ENCODE data around the gene KCNQ2.

Gene KCNQ2

DNA sequence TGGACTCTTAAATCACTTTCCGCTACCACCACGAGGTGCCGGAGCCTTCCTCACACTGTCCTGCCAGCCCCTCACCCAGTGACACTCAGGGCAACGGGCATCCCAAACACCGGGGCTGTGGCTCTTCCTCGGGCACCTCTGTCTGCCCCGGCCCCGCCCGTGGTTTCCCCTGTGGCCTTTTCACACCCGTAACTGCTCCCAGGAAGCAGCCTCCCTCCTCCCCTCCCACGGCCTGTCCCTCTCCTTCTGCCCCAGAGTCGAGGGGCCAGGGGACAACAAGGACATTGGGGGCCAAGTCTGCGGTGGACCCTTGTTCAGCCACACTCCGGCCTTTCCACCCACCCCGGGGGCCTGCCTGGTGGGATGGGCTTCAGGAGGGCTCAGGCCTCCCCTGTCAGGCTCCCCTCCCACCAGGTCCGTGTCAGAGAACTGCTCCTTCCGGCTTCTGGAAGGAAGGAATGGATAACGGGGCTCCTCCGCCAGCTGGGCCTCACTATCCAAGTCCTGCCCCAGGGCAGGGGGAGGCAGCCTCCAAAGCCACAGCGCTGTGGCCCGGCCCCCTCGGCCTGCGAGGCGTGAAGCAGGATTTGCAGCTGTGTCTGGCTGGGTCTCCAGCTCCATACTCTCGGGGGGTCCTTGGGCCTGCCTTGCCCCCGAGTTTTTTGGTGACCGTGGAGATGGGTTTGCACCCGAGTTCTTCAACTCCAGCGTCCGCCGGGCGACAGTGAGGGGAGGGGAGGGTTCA, 56.6 kb downstream of the KCNQ2 start:
- TF ChIP-seq GATA3 (IDR thresholded peaks at IDR 0.05; ENCODE audit: low read depth, low read length), result no peak
- TF ChIP-seq GATA2 (IDR thresholded peaks at IDR 0.05; ENCODE audit: low read depth, low read length), result no peak

DNA sequence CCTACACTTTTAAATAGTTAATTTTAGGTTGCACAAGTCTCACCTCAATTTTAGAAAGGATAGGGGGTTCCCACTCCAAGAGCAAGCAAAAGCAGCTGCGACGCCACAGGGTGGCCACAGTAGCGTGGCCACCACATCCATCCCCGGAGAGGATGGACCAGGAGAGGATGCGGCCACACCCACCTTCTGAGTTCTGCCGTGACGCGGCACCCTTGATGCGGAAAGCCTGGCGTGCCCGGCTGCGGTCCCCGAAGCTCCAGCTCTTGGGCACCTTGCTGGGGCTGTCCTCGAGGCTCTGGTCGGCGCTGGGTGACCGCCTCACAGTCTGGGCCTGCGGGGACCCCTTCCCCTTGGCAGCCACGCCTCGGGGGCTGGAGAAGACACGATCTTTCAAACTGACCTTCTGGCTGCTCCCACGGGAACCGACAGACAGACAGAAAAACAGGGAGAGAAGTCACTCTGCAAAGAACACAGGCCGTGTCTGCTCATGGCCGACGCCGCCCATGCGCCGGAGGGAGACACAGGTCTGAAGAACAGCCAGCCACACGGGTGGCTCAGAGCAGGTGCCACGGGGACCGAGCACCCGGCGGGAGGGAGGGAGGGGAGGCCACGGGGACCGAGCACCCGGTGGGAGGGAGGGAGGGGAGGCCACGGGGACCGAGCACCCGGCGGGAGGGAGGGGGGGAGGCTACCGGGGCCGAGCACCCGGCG, 57.6 kb downstream of the KCNQ2 start:
- TF ChIP-seq GATA2 (IDR thresholded peaks at IDR 0.05; ENCODE audit: low read depth, low read length), result no peak
- no peak for TF ChIP-seq GATA3 (IDR thresholded peaks at IDR 0.05; ENCODE audit: low read depth, low read length)

DNA sequence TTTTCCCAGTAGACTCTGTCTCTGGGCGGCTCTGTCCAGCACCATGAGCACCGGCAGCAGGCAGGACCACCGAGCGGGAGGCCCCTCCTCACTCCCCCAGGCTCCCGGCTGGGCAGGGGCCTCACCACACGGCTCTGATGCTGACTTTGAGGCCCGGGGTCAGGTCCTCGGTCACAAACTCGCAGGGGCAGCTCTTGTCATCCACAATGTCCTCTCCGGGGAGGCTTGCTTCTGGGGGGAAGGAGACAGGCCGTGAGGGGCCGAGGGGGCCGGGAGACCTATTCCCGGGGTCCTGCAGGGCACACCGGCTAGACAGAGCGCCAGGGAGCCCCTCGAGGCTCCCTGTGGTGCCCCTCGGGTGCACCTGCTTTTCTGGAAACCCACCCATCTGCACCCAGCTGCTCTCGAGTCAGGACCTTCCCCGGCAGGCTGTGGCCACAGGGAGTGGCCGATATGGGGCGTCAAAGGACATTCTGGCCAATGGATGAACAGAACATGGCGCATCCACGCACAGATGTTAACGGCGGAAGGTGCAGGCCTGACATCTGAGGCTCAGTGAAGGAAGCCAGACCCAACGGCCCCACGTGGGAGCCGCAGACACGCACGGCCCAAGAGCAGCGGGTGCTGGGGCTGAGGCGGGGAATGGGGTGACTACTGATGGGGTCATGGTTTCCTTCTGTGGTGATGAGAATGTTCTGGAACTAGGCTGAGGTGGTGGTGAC, 58.3 kb downstream of the KCNQ2 start:
- TF ChIP-seq GATA3 (IDR thresholded peaks at IDR 0.05; ENCODE audit: low read depth, low read length), result no peak
- TF ChIP-seq GATA2 (IDR thresholded peaks at IDR 0.05; ENCODE audit: low read depth, low read length), result no peak

DNA sequence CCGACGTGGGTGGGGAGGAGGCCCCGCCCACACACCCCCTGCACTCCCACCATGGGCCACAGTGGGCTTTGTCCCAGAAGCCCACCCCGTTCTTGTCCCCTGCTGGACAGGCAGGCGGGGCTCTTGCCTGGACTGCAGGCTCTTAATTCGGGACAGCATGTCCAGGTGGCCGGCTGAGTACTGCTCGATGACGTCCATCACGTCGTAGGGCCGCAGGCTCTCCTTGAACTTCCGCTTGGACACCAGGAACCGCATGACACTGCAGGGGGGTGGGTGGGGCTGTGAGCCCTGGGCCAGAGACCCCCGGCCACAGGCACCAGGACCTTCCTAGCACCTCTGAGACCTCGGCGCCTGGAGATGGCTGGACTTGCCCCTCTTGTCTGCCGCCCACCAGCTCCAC, 59.1 kb downstream of the KCNQ2 start:
- TF ChIP-seq GATA3 (IDR thresholded peaks at IDR 0.05; ENCODE audit: low read depth, low read length), result no peak
- no peak for TF ChIP-seq GATA2 (IDR thresholded peaks at IDR 0.05; ENCODE audit: low read depth, low read length)

DNA sequence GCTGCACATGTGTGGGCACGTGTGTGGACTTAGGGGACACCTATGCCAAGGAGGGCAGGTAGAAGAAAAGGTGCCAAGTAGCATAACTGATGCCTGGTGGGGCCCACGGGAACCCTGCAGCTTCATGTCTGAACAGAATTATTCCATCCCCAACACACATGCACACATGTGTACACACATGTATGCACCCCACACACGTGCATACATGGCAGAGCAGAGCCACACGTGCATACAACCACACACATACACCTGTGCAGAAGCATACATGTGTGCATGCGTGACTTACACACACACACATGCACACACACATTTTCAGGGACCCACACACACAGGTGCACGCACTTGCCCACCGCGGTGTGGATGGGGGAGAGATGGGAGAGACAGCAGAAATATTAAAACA, 59.6 kb downstream of the KCNQ2 start:
- TF ChIP-seq GATA2 (IDR thresholded peaks at IDR 0.05; ENCODE audit: low read depth, low read length) (no peak), GATA3 (IDR thresholded peaks at IDR 0.05; ENCODE audit: low read depth, low read length) (no peak)

DNA sequence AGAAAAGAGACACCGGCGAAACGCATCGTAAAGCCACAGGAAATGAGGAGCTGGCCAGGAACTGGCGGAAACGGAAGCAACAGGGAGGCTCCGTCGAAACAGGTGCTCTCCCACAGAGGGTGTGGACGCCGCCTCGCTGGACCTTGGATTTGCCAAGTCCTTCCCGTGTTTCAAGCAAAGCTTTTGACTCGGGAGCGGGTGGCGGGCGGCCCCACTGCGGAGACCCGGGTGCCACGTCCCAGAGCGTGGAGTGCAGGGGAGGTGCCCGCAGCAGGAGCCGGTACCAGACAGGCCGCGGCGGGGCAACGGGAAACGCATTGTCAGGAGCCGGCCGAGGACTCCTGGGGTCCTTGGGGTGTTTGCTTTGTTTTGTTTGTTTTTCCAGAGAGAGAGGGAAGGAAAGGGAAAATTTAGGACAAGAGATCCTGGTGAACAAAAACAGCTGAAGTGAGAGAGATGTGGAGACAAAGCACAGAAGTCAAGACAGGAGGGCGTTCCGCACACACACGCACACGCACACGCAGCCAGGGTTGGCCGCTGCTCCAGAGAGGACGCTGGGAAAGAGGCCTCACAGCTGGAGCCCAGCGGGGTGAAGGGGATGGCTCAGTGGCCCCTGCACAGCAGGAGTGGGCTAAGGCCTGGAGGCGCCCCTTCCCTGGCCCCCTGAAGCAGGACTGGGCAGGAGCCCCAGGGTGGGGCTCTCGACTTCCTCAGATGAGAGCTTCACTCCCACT, 60.4 kb downstream of the KCNQ2 start:
- no peak for TF ChIP-seq GATA2 (IDR thresholded peaks at IDR 0.05; ENCODE audit: low read depth, low read length)
- no peak for TF ChIP-seq GATA3 (IDR thresholded peaks at IDR 0.05; ENCODE audit: low read depth, low read length)

DNA sequence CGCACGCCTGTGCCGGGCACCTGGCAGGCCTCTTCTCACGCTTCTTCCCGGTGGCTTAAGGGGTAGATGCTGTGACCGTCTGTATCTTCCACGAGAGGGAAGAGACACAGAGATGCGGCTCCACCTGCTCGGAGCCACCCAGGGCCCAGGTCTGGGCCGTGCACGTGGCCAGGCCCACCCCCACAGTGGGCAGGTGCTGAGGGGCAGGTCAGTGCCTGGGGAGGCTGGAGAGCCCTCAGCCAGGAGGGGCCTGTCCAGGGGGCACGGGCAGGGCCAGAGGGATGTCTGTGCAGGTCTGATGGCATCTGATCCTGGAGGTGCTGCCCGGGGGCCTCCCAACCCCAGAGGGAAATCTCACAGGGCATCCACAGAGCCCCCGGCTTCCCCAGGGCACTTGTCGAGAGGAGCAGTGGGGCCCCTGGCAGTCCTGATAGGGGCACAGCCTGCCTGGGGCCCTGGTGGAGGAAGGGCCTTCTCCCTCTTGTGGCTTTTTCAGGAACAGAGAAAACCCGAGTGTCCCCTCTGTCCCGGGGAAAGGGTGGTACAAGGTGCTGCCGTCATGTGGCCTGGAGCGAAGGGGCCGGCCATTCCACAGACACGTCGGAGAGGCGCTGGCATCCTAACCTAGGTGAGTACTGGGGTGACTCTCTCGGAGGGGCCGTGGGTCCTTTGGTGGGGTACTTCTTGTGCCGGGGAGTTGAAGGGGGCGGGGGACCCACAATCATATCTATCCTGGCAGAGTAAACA, 61.1 kb downstream of the KCNQ2 start:
- TF ChIP-seq GATA2 (IDR thresholded peaks at IDR 0.05; ENCODE audit: low read depth, low read length), result no peak
- no peak for TF ChIP-seq GATA3 (IDR thresholded peaks at IDR 0.05; ENCODE audit: low read depth, low read length)

DNA sequence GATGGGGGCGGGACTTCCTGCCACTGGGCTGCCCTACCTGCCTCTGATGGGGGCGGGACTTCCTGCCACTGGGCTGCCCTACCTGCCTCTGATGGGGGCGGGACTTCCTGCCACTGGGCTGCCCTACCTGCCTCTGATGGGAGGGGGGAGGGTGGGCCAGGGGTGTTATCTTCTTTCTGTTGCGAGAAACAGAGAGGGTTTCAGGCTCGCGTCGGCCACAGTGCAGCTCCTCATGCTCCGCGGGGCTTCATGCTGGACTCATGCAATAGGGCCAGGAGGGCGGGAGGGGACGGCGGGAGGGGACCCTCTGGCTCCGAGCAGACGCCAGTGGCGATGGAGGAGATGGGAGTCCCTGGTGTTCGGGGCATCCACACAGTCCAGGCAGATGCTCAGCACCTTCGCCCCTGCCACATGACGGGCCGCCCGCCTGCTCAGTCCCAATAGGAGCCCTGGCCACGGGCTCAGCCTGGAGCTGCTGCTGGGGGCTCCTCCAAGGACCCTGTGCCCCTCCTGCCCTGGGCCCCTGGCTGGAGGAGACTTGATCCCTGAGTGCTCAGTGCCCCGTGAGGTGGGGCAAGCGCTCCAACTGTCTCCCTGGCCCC, 62.5 kb downstream of the KCNQ2 start:
- no peak for TF ChIP-seq GATA3 (IDR thresholded peaks at IDR 0.05; ENCODE audit: low read depth, low read length)
- TF ChIP-seq GATA2 (IDR thresholded peaks at IDR 0.05; ENCODE audit: low read depth, low read length), result no peak

DNA sequence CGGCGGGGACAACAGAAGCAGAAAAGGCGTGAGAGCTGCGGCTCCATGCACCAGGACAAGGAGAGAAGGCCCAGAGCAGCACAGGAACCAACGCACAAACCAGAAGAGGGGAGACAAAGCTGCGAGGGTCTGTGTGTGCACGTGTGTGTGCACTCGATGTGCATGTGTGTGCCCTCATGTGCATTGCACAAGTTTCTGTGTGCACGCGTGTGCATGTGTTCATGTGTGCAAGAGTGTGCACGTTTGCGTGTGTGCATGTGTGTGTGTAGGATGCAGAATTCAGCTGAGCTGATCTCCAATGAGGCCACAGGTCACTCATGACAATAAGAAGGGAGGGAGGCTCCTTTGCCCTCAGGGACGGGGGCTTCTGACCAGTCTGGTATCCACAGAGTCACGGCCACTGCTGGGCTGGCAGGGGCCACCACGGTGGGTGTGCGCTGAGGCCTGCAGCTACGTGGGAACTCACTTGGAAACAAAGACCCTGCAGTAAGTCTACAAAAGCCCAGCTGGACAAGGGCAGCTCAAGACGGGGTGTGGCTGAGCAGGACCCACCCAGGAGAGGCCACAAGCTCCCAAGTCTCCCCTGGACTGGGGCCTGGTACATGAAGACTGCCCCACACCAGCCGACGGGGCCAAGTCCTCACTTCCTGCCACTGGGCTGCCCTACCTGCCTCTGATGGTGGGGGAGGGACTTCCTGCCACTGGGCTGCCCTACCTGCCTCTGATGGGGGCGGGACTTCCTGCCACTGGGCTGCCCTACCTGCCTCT, 63.2 kb downstream of the KCNQ2 start:
- no peak for TF ChIP-seq GATA2 (IDR thresholded peaks at IDR 0.05; ENCODE audit: low read depth, low read length)
- no peak for TF ChIP-seq GATA3 (IDR thresholded peaks at IDR 0.05; ENCODE audit: low read depth, low read length)

DNA sequence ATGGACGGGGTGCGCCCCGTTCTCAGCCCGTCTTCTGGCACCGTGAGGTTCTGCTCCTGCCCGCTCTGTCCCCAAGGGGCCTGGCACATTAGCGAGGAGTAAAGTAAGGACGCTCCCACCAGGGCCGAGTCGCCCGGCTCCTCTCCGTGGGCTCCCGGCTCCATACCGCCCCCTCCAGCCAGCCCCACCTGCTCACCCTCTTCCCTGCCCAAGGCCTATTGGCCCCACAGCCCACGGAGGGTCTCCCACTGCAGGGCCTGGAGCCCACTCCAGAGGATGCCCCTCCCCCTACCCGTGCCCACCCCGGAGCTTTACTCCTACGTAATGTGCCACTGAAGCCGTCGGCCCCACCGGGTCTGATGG, 63.8 kb downstream of the KCNQ2 start:
- TF ChIP-seq GATA3 (IDR thresholded peaks at IDR 0.05; ENCODE audit: low read depth, low read length) (no peak), GATA2 (IDR thresholded peaks at IDR 0.05; ENCODE audit: low read depth, low read length) (no peak)

DNA sequence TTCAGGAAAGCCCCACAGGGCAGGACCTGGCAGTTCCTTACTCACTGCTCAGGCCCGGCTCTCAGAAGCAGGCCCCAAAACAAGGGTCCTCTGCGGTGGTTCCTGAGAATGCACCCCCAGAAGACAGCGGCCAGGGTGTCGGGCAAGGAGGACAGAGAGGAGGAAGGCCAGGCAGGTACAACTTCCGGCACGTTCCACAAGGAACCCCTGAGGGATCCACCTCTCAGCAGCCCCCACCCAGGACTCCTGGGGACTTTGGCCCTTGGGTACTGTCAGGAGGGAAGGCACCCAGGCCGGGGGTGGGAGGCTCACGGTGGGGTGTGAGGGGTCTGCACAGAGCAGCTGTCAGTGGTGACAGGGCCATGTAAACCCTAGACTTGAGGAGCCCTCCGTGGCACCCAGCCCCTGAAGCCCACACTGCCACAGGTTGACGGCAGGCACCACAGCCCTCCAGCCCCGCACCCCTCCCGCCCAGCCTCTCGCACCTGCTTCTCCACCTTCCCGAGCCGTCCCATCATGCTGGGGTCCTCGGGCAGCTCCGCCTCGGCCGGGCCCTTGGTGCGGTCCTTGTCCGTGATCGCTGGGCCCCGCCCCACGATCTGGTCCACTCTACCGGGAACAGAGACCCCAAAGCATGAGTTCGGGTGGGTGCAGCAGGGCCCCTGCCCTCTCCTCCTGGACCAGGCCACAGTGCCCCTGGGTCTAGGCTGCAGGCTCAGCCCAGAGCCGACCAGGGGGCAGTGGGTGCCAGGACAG, 64.3 kb downstream of the KCNQ2 start:
- TF ChIP-seq GATA3 (IDR thresholded peaks at IDR 0.05; ENCODE audit: low read depth, low read length) (no peak), GATA2 (IDR thresholded peaks at IDR 0.05; ENCODE audit: low read depth, low read length) (no peak)
